ENCODE measurements around the gene TTPAL.

Gene TTPAL

GRCh38 chr20:44442298-44443070 lies 33.2 kb upstream of the TTPAL start:
- TF ChIP-seq CTCF (IDR thresholded peaks at IDR 0.05; ENCODE audit: low read depth, low read length) = no peak
- no peak for DNase-seq (ENCODE audit: low read depth, low spot score)
- in situ Hi-C loops (cut with HindIII; ENCODE audit: low sequenced_read_pairs) = no loop called here
- H3K4me3 ChIP-seq (ENCODE audit: low read depth, low read length) = no peak overlapping the region

- no peak overlapping the region for H3K4me3 ChIP-seq (ENCODE audit: low read depth, low read length)
- DNase-seq (ENCODE audit: low read depth, low spot score) = no peak
- in situ Hi-C loops (cut with HindIII; ENCODE audit: low sequenced_read_pairs) = no loop called here
- TF ChIP-seq CTCF (IDR thresholded peaks at IDR 0.05; ENCODE audit: low read depth, low read length) = no peak
These were observed 29.6 kb upstream of the TTPAL start for GRCh38 chr20:44445742-44446710.

- TF ChIP-seq CTCF (IDR thresholded peaks at IDR 0.05; ENCODE audit: low read depth, low read length) = no peak
- in situ Hi-C loops (cut with HindIII; ENCODE audit: low sequenced_read_pairs) = no loop called here
- no peak overlapping the region for H3K4me3 ChIP-seq (ENCODE audit: low read depth, low read length)
- DNase-seq (ENCODE audit: low read depth, low spot score) = no peak
These were observed 27.8 kb upstream of the TTPAL start for GRCh38 chr20:44447827-44448419.

GRCh38 chr20:44448753-44449546 lies 26.7 kb upstream of the TTPAL start:
- no peak for DNase-seq (ENCODE audit: low read depth, low spot score)
- in situ Hi-C loops (cut with HindIII; ENCODE audit: low sequenced_read_pairs) = no loop called here
- H3K4me3 ChIP-seq (ENCODE audit: low read depth, low read length) = no peak overlapping the region
- peak; percentile 38 for TF ChIP-seq CTCF (IDR thresholded peaks at IDR 0.05; ENCODE audit: low read depth, low read length)

GRCh38 chr20:44449864-44450263 lies 25.8 kb upstream of the TTPAL start:
- DNase-seq (ENCODE audit: low read depth, low spot score) = no peak
- H3K4me3 ChIP-seq (ENCODE audit: low read depth, low read length) = no peak overlapping the region
- no peak for TF ChIP-seq CTCF (IDR thresholded peaks at IDR 0.05; ENCODE audit: low read depth, low read length)
- in situ Hi-C loops (cut with HindIII; ENCODE audit: low sequenced_read_pairs) = no loop called here
